ENCODE data around the gene FBLN1.

The FBLN1 gene

DNA sequence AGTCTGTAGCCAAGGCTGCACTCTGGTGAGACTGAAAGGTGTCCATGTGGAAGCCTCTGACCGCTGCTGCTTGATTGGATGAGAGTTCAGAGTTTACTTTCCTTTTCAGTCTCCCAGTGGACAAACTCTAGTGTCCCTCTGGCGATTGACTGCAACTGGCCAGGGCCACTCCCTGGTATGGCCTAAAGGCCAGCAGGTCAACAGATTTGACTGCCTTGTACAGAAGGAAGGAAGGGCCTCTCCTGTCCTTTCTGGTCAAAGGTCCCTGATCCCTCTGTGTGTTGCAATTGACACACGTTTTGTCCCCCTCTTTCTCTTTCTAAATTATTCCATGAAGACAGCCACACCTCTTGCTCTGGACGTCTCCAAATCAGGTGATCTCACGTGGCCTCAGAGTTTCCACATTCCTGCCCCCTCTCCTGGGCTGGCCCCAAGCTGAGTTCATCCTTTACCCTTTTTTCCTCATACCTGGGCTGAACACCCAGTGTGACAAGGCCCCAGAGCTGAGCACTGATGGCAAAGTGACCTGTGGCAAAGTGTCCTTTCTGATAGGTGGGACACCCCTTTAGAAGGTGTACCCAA lies 18.7 kb upstream of the FBLN1 start (continued):
- TF ChIP-seq, protein P1, sequence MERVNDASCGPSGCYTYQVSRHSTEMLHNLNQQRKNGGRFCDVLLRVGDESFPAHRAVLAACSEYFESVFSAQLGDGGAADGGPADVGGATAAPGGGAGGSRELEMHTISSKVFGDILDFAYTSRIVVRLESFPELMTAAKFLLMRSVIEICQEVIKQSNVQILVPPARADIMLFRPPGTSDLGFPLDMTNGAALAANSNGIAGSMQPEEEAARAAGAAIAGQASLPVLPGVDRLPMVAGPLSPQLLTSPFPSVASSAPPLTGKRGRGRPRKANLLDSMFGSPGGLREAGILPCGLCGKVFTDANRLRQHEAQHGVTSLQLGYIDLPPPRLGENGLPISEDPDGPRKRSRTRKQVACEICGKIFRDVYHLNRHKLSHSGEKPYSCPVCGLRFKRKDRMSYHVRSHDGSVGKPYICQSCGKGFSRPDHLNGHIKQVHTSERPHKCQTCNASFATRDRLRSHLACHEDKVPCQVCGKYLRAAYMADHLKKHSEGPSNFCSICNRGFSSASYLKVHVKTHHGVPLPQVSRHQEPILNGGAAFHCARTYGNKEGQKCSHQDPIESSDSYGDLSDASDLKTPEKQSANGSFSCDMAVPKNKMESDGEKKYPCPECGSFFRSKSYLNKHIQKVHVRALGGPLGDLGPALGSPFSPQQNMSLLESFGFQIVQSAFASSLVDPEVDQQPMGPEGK (CRISPR knock-in tag; IDR thresholded peaks at IDR 0.05; ENCODE audit: borderline replicate concordance) = no peak
- no peak for TF ChIP-seq BACH2 (CRISPR knock-in tag; IDR thresholded peaks at IDR 0.05; ENCODE audit: borderline replicate concordance)

DNA sequence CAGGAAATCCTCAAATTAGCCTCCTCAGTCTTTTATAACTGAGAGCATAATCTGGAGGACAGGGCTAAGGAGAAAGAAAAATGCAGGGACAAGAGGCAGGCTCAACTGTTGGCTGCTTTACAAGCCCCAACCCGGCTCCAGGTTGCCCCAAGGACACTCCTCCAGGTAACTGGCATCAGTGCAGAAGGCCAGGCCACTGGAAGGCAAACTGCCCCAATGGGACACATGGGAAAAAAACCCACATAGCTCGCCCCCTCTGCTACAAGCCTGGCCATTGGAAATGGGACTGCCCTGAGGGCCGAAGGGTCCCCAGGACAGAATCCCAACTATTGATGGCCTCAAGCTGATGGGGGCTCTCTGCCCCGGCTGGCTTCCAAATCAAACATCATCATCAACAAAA lies 17.9 kb upstream of the FBLN1 start:
- no peak for ATAC-seq
- TF ChIP-seq ISL1 (CRISPR knock-in tag; IDR thresholded peaks at IDR 0.05) = no peak
- TF ChIP-seq ZC3H10 (CRISPR knock-in tag; IDR thresholded peaks at IDR 0.05) = no peak
- no peak for TF ChIP-seq RARB (CRISPR knock-in tag; IDR thresholded peaks at IDR 0.05)
- TF ChIP-seq GLIS3 (CRISPR knock-in tag; IDR thresholded peaks at IDR 0.05) = no peak
- no peak for TF ChIP-seq OSR1 (CRISPR knock-in tag; IDR thresholded peaks at IDR 0.05)
- no peak for TF ChIP-seq BACH2 (CRISPR knock-in tag; IDR thresholded peaks at IDR 0.05; ENCODE audit: borderline replicate concordance)
- no peak for TF ChIP-seq ZFP30 (CRISPR knock-in tag; IDR thresholded peaks at IDR 0.05)
- TF ChIP-seq, protein P1 (CRISPR knock-in tag; IDR thresholded peaks at IDR 0.05; ENCODE audit: borderline replicate concordance) = no peak
- no peak for TF ChIP-seq SNAI2 (CRISPR knock-in tag; IDR thresholded peaks at IDR 0.05)
- TF ChIP-seq TOX (CRISPR knock-in tag; IDR thresholded peaks at IDR 0.05; ENCODE audit: borderline replicate concordance) = no peak
- TF ChIP-seq, protein P2, sequence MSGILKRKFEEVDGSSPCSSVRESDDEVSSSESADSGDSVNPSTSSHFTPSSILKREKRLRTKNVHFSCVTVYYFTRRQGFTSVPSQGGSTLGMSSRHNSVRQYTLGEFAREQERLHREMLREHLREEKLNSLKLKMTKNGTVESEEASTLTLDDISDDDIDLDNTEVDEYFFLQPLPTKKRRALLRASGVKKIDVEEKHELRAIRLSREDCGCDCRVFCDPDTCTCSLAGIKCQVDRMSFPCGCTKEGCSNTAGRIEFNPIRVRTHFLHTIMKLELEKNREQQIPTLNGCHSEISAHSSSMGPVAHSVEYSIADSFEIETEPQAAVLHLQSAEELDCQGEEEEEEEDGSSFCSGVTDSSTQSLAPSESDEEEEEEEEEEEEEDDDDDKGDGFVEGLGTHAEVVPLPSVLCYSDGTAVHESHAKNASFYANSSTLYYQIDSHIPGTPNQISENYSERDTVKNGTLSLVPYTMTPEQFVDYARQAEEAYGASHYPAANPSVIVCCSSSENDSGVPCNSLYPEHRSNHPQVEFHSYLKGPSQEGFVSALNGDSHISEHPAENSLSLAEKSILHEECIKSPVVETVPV (CRISPR knock-in tag; IDR thresholded peaks at IDR 0.05) = no peak
- TF ChIP-seq ZFP3 (CRISPR knock-in tag; IDR thresholded peaks at IDR 0.05) = no peak

DNA sequence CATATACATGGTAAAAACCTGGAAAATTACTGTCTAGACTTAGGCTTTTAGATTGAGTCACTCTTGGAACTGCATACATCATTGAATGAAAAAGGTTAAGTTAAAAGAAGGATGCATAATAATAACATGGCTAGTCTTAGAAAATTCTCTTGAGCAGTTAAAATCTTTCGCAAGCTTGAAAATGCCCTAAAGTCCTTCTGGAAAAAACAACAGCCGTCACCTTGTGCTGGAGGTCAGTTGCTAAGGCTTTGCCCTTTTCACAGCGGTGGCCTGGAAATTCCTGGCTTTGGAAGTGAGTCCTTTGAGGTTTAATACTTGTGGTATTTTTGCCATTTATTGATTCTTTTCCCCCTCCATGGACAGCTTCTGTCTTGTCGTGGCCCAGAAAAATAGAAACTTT lies 17.4 kb upstream of the FBLN1 start:
- no peak for ATAC-seq
- TF ChIP-seq RARB (CRISPR knock-in tag; IDR thresholded peaks at IDR 0.05) = no peak
- TF ChIP-seq, protein P1 (CRISPR knock-in tag; IDR thresholded peaks at IDR 0.05; ENCODE audit: borderline replicate concordance) = no peak
- no peak for TF ChIP-seq BACH2 (CRISPR knock-in tag; IDR thresholded peaks at IDR 0.05; ENCODE audit: borderline replicate concordance)
- TF ChIP-seq ZFP30 (CRISPR knock-in tag; IDR thresholded peaks at IDR 0.05) = no peak
- no peak for TF ChIP-seq CSDC2 (CRISPR knock-in tag; IDR thresholded peaks at IDR 0.05)

DNA sequence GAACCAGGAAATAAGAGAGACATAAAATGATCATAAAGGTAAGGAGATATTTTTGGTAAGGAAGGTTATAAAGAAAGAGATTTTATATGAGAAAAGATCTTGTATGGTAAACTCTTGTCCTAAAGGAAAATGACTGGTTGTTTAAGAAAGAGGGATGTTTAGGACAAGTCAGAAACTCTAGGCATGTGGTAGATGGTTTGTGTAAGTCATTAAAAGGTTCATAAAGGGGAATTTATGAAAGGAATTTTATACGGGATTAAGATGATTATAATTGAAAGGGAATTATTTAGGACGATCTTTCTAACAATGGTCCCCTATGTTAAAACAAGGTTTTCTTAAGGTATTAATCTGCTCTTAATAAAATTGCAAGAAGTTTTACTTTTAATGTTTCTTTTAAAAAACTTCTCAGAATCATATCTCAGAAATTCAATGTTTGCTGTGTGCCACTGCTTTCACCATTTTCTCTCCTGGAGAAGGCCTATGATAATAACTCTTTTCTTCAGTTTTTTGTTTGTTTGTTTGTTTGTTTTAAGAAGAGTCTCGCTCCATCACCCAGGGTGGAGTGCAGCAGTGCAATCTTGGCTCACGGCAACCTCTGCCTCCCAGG lies 13.8 kb upstream of the FBLN1 start:
- TF ChIP-seq PPARA (CRISPR knock-in tag; IDR thresholded peaks at IDR 0.05; ENCODE audit: borderline replicate concordance) (no peak), ESRRG (CRISPR knock-in tag; IDR thresholded peaks at IDR 0.05) (no peak), ZNF70 (CRISPR knock-in tag; IDR thresholded peaks at IDR 0.05) (no peak), RARB (CRISPR knock-in tag; IDR thresholded peaks at IDR 0.05) (no peak), ISL1 (CRISPR knock-in tag; IDR thresholded peaks at IDR 0.05) (no peak)
- TF ChIP-seq, protein P3, sequence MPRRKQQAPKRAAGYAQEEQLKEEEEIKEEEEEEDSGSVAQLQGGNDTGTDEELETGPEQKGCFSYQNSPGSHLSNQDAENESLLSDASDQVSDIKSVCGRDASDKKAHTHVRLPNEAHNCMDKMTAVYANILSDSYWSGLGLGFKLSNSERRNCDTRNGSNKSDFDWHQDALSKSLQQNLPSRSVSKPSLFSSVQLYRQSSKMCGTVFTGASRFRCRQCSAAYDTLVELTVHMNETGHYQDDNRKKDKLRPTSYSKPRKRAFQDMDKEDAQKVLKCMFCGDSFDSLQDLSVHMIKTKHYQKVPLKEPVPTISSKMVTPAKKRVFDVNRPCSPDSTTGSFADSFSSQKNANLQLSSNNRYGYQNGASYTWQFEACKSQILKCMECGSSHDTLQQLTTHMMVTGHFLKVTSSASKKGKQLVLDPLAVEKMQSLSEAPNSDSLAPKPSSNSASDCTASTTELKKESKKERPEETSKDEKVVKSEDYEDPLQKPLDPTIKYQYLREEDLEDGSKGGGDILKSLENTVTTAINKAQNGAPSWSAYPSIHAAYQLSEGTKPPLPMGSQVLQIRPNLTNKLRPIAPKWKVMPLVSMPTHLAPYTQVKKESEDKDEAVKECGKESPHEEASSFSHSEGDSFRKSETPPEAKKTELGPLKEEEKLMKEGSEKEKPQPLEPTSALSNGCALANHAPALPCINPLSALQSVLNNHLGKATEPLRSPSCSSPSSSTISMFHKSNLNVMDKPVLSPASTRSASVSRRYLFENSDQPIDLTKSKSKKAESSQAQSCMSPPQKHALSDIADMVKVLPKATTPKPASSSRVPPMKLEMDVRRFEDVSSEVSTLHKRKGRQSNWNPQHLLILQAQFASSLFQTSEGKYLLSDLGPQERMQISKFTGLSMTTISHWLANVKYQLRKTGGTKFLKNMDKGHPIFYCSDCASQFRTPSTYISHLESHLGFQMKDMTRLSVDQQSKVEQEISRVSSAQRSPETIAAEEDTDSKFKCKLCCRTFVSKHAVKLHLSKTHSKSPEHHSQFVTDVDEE (CRISPR knock-in tag; IDR thresholded peaks at IDR 0.05) = no peak
- no peak for ATAC-seq
